ENCODE results near the gene SSX2IP. TPM values are rescaled to one million over a fixed set of nuclear protein-coding genes. Genes with fewer than 3 reads are reported as not detected.

SSX2IP gene
- total and polyA plus RNA-seq, 9 of the 15 experiments (the other 6 are each of a cell fraction or from before 2014, with no cell fraction given) = 20.6 to 96.7 (median 61.7) TPM

GRCh38 chr1:84620720-84621313 lies 69.4 kb downstream of the SSX2IP start (continued):
- TF ChIP-seq ATF3 (IDR thresholded peaks at IDR 0.05) = no peak
- TF ChIP-seq ATF3 (CRISPR knock-in tag; conservative IDR thresholded peaks at IDR 0.05) = peak; percentile 33; the same call in 1 of the 2 replicates
- TF ChIP-seq ZBTB7A (IDR thresholded peaks at IDR 0.05; ENCODE audit: borderline replicate concordance, control insufficient read depth, low read depth, low read length) = peak; percentile 90
- 0 out of 2 replicates have a peak, but pooled peaks have one; percentile 34 for TF ChIP-seq SOX6 (IDR thresholded peaks at IDR 0.05)
- peak; percentile 85; the same call in 1 of the 2 replicates for TF ChIP-seq SMARCA5 (IDR thresholded peaks at IDR 0.05)
- peak; percentile 75 for TF ChIP-seq CXXC5 (CRISPR knock-in tag; IDR thresholded peaks at IDR 0.05)
- TF ChIP-seq CTCF (IDR thresholded peaks at IDR 0.05 in 2 of 3, conservative IDR thresholded peaks at IDR 0.05 in 1 of 3; ENCODE audit: insufficient read depth in 2 of 3, low read depth in 1 of 3, low read length in 3 of 3) = peak; percentile 72 to 93 (median 89)
- TF ChIP-seq HDAC6 (IDR thresholded peaks at IDR 0.05; ENCODE audit: low read depth, low read length) = no peak
- no peak for TF ChIP-seq ZZZ3 (IDR thresholded peaks at IDR 0.05)
- TF ChIP-seq ZNF384 (IDR thresholded peaks at IDR 0.05; ENCODE audit: low read depth, low read length) = 0 out of 2 replicates have a peak, but pooled peaks have one; percentile 26
- peak; percentile 23 for TF ChIP-seq FUS (optimal IDR thresholded peaks at IDR 0.05; ENCODE audit: low read depth, low read length)
- no peak for TF ChIP-seq BDP1 (IDR thresholded peaks at IDR 0.05; ENCODE audit: insufficient read depth, insufficient read length)
- TF ChIP-seq UBTF (IDR thresholded peaks at IDR 0.05; ENCODE audit: borderline replicate concordance in 1 of 2, low read depth in 2 of 2, low read length in 2 of 2) = peak; percentile 60 to 81; a peak in 2 of 4 replicates
- TF ChIP-seq ZNF592 (IDR thresholded peaks at IDR 0.05) = 0 out of 2 replicates have a peak, but pooled peaks have one; percentile 71
- TF ChIP-seq CTCFL (IDR thresholded peaks at IDR 0.05; ENCODE audit: borderline replicate concordance, insufficient read depth, low read depth, low read length, poor library complexity, severe bottlenecking) = peak; percentile 88

Data from K562 (cell line).